HEK293 (cell line): ENCODE results near the gene VTA1.
"Not testable (repeated sequence)": the region's sequence is repeated elsewhere in the genome, so short reads cannot be mapped to it uniquely, and the experiment has no call there.

Experiments used
- CTCF ChIA-PET: fragments of 350-600 bp; formaldehyde crosslinking; extraction: SDS; loops from one replicate; lab custom pipeline; 2021; ENCODE audit warnings: antibody characterized with exemption; lab: Yijun Ruan, JAX
- POLR2A ChIA-PET: fragments of 300-600 bp; formaldehyde crosslinking; extraction: SDS; loops from one replicate; lab custom pipeline; 2020; ENCODE audit warnings: antibody characterized with exemption, inconsistent platforms; lab: Yijun Ruan, JAX
- H3K27ac ChIP-seq: fragments of 200-500 bp; sonication (Bioruptor generic); 2 replicates; pipeline ENCODE4 v1.5.1; 2014; ENCODE audit warnings: low read depth, low read length, control low read depth, inconsistent platforms; ENCODE audit errors: extremely low read depth
- H3K36me3 ChIP-seq, 2 experiments: fragments of 200-500 bp in 1 of 2; sonication (Bioruptor generic) in 1 of 2; 1 replicate in 1 of 2; 2 replicates in 1 of 2; pipeline ENCODE4 v1.5.1; 2014 to 2017; ENCODE audit warnings: inconsistent platforms in 2 of 2, low read length in 2 of 2; ENCODE audit not compliant: control insufficient read depth in 2 of 2, insufficient read depth in 1 of 2
- H3K4me1 ChIP-seq: fragments of 200-500 bp; sonication (Bioruptor generic); 2 replicates; pipeline ENCODE4 v1.5.1; 2014; ENCODE audit warnings: mild to moderate bottlenecking, low read length, inconsistent platforms; ENCODE audit not compliant: control insufficient read depth, insufficient read depth
- H3K4me3 ChIP-seq: 2 replicates; pipeline ENCODE4 v1.5.1; 2011; ENCODE audit warnings: low read depth, mild to moderate bottlenecking, control low read depth, low read length, moderate library complexity
- H3K9me3 ChIP-seq: fragments of 200-500 bp; sonication (Bioruptor generic); 2 replicates; pipeline ENCODE4 v1.5.1; 2014; ENCODE audit warnings: low read depth, low read length, inconsistent platforms; ENCODE audit not compliant: control insufficient read depth, insufficient read depth
- AEBP2 ChIP-seq: fragments of 450-650 bp; formaldehyde crosslinking; IDR thresholded peaks from 2 replicates; pipeline ENCODE4 v1.5.1; 2016; ENCODE audit warnings: missing biosample characterization, missing genetic modification characterization, borderline replicate concordance
- FEZF1 ChIP-seq: fragments of 450-650 bp; formaldehyde crosslinking; IDR thresholded peaks from 2 replicates; pipeline ENCODE4 v1.5.1; 2016; ENCODE audit warnings: missing biosample characterization, missing genetic modification characterization
- GFI1B ChIP-seq: fragments of 450-650 bp; formaldehyde crosslinking; IDR thresholded peaks from 2 replicates; pipeline ENCODE4 v1.5.1; 2016; ENCODE audit warnings: missing biosample characterization, missing genetic modification characterization
- HOXC10 ChIP-seq: sonication (generic); formaldehyde crosslinking; IDR thresholded peaks from 2 replicates; pipeline ENCODE4 v1.8.1; 2023; ENCODE audit warnings: mild to moderate bottlenecking, missing genetic modification reagents
- KLF8 ChIP-seq: fragments of 450-650 bp; formaldehyde crosslinking; IDR thresholded peaks from 2 replicates; pipeline ENCODE4 v1.5.1; 2016; ENCODE audit warnings: missing biosample characterization, missing genetic modification characterization
- MEIS1 ChIP-seq: sonication (generic); formaldehyde crosslinking; IDR thresholded peaks from 2 replicates; pipeline ENCODE4 v1.8.1; 2022; ENCODE audit warnings: missing genetic modification reagents, mild to moderate bottlenecking, borderline replicate concordance
- MYNN ChIP-seq: fragments of 450-650 bp; formaldehyde crosslinking; IDR thresholded peaks from 2 replicates; pipeline ENCODE4 v1.5.1; 2016; ENCODE audit warnings: missing biosample characterization, missing genetic modification characterization, borderline replicate concordance
- RBAK ChIP-seq: fragments of 450-650 bp; formaldehyde crosslinking; IDR thresholded peaks from 2 replicates; pipeline ENCODE4 v1.5.1; 2016; ENCODE audit warnings: missing biosample characterization, missing genetic modification characterization
- YY2 ChIP-seq: fragments of 450-650 bp; formaldehyde crosslinking; IDR thresholded peaks from 2 replicates; pipeline ENCODE4 v1.5.1; 2016; ENCODE audit warnings: missing biosample characterization, missing genetic modification characterization
- ZBTB20 ChIP-seq: fragments of 450-650 bp; formaldehyde crosslinking; IDR thresholded peaks from 2 replicates; pipeline ENCODE4 v1.5.1; 2016; ENCODE audit warnings: missing biosample characterization, missing genetic modification characterization
- ZEB2 ChIP-seq: fragments of 450-650 bp; formaldehyde crosslinking; IDR thresholded peaks from 2 replicates; pipeline ENCODE4 v1.5.1; 2016; ENCODE audit warnings: missing biosample characterization, missing genetic modification characterization
- ZFP69B ChIP-seq: fragments of 450-650 bp; formaldehyde crosslinking; IDR thresholded peaks from 2 replicates; pipeline ENCODE4 v1.5.1; 2016; ENCODE audit warnings: missing biosample characterization, missing genetic modification characterization
- ZNF10 ChIP-seq: fragments of 450-650 bp; formaldehyde crosslinking; IDR thresholded peaks from 2 replicates; pipeline ENCODE4 v1.5.1; 2017; ENCODE audit warnings: missing biosample characterization, missing genetic modification characterization
- ZNF16 ChIP-seq: fragments of 450-650 bp; formaldehyde crosslinking; IDR thresholded peaks from 2 replicates; pipeline ENCODE4 v1.5.1; 2016; ENCODE audit warnings: low read depth, missing biosample characterization, missing genetic modification characterization
- ZNF214 ChIP-seq: fragments of 450-650 bp; formaldehyde crosslinking; IDR thresholded peaks from 2 replicates; pipeline ENCODE4 v1.5.1; 2017; ENCODE audit warnings: missing biosample characterization, mild to moderate bottlenecking, missing genetic modification characterization, borderline replicate concordance
- ZNF266 ChIP-seq: fragments of 450-650 bp; formaldehyde crosslinking; IDR thresholded peaks from 2 replicates; pipeline ENCODE4 v1.5.1; 2016; ENCODE audit warnings: missing biosample characterization, missing genetic modification characterization, low read depth
- ZNF394 ChIP-seq: fragments of 450-650 bp; formaldehyde crosslinking; IDR thresholded peaks from 2 replicates; pipeline ENCODE4 v1.5.1; 2016; ENCODE audit warnings: missing biosample characterization, missing genetic modification characterization, mild to moderate bottlenecking, moderate library complexity, borderline replicate concordance
- ZNF404 ChIP-seq: fragments of 450-650 bp; formaldehyde crosslinking; IDR thresholded peaks from 2 replicates; pipeline ENCODE4 v1.5.1; 2017; ENCODE audit warnings: missing biosample characterization, missing genetic modification characterization
- ZNF488 ChIP-seq: fragments of 450-650 bp; formaldehyde crosslinking; IDR thresholded peaks from 2 replicates; pipeline ENCODE4 v1.5.1; 2016; ENCODE audit warnings: missing biosample characterization, missing genetic modification characterization
- ZNF521 ChIP-seq: fragments of 450-650 bp; formaldehyde crosslinking; IDR thresholded peaks from 2 replicates; pipeline ENCODE4 v1.5.1; 2017; ENCODE audit warnings: missing biosample characterization, mild to moderate bottlenecking, missing genetic modification characterization
- ZNF624 ChIP-seq: fragments of 450-650 bp; formaldehyde crosslinking; IDR thresholded peaks from 2 replicates; pipeline ENCODE4 v1.5.1; 2017; ENCODE audit warnings: missing biosample characterization, missing genetic modification characterization
- ZNF645 ChIP-seq: fragments of 450-650 bp; formaldehyde crosslinking; IDR thresholded peaks from 2 replicates; pipeline ENCODE4; 2016; ENCODE audit warnings: missing biosample characterization, missing genetic modification characterization
- ZNF654 ChIP-seq: fragments of 450-650 bp; formaldehyde crosslinking; IDR thresholded peaks from 2 replicates; pipeline ENCODE4 v1.5.1; 2016; ENCODE audit warnings: low read depth, missing biosample characterization, missing genetic modification characterization
- ZNF791 ChIP-seq: fragments of 450-650 bp; formaldehyde crosslinking; IDR thresholded peaks from 2 replicates; pipeline ENCODE4 v1.5.1; 2016; ENCODE audit warnings: missing biosample characterization, missing genetic modification characterization

Gene VTA1

GRCh38 chr6:142104820-142105219, 42.2 kb upstream of the VTA1 start:
- H3K4me3 ChIP-seq, H3K36me3 ChIP-seq, POLR2A ChIA-PET, H3K27ac ChIP-seq, H3K9me3 ChIP-seq, H3K4me1 ChIP-seq: not testable (repeated sequence)
- CTCF ChIA-PET, result interaction anchor here (1.0 to 3.0 kb wide), 2 partner anchors 8 to 17 kb away, joined by 4 to 14 read pairs; no protein-coding TSS in a partner anchor

- POLR2A ChIA-PET, result not testable (repeated sequence)
- CTCF ChIA-PET, result interaction anchor here (0.6 to 5.4 kb wide), 5 partner anchors 121 to 436 kb away, joined by 4 to 62 read pairs (median 8); no protein-coding TSS in a partner anchor
These were observed 36.2 kb upstream of the VTA1 start for GRCh38 chr6:142110820-142111219.

GRCh38 chr6:142112451-142113061, 34.5 kb upstream of the VTA1 start:
- Histone ChIP-seq H3K4me3 (no peak overlapping the region), H3K27ac (no peak overlapping the region), H3K9me3 (no peaks in the 10 kb centered on the region), H3K4me1 (no peaks in the 10 kb centered on the region), H3K36me3 (no peaks in the 10 kb centered on the region)
- ChIA-PET POLR2A (no interaction called here), CTCF (interaction anchor here (0.6 to 5.4 kb wide), 19 partner anchors 9 to 438 kb away, joined by 3 to 62 read pairs (median 4); no protein-coding TSS in a partner anchor)
- TF ChIP-seq ZNF10 (tag by site-specific recombination) (no peak), ZNF624 (tag by site-specific recombination) (no peak), GFI1B (peak; percentile 83), AEBP2 (no peak), ZNF488 (tag by site-specific recombination) (no peak), YY2 (tag by site-specific recombination) (no peak), HOXC10 (no peak), ZFP69B (tag by site-specific recombination) (no peak), MYNN (tag by site-specific recombination) (no peak), ZNF654 (tag by site-specific recombination) (peak; percentile 89), MEIS1 (peak; percentile 72; the same call in 1 of the 2 replicates)

More at GRCh38 chr6:142110820-142111219, 36.2 kb upstream of the VTA1 start:
- not testable (repeated sequence) for H3K4me3 ChIP-seq, H3K4me1 ChIP-seq, H3K36me3 ChIP-seq, H3K27ac ChIP-seq, H3K9me3 ChIP-seq

GRCh38 chr6:142117366-142117765, 29.7 kb upstream of the VTA1 start:
- ChIA-PET POLR2A (no interaction called here), CTCF (interaction anchor here (1.2 kb wide), 1 partner anchor 432 kb away, joined by 3 read pairs; no protein-coding TSS in a partner anchor)
- Histone ChIP-seq H3K4me1 (no peaks in the 10 kb centered on the region), H3K27ac (no peak overlapping the region), H3K36me3 (no peaks in the 10 kb centered on the region), H3K9me3 (no peaks in the 10 kb centered on the region), H3K4me3 (no peak overlapping the region)
- TF ChIP-seq ZNF404 (tag by site-specific recombination) (no peak), KLF8 (tag by site-specific recombination) (no peak), ZNF645 (tag by site-specific recombination) (no peak), ZEB2 (tag by site-specific recombination) (no peak), ZBTB20 (tag by site-specific recombination) (no peak), ZNF16 (tag by site-specific recombination) (no peak), ZNF10 (tag by site-specific recombination) (no peak), ZNF214 (no peak), ZNF791 (tag by site-specific recombination) (no peak), RBAK (tag by site-specific recombination) (no peak), ZNF266 (tag by site-specific recombination) (no peak), FEZF1 (no peak), ZNF394 (no peak), ZNF521 (tag by site-specific recombination) (no peak)
